DND-41 (cell line): ENCODE measurements around the gene ATP5F1A.

Experiments
- CTCF ChIP-seq: IDR thresholded peaks from 2 replicates; pipeline ENCODE4 v1.5.1; 2012; ENCODE audit warnings: borderline replicate concordance, low read length, moderate library complexity, mild to moderate bottlenecking; ENCODE audit not compliant: poor library complexity, severe bottlenecking; ENCODE audit errors: extremely low read depth
- EZH2 ChIP-seq: IDR thresholded peaks from 3 replicates; pipeline ENCODE4 v1.6.1; 2012; ENCODE audit warnings: borderline replicate concordance, low read depth, mild to moderate bottlenecking, moderate library complexity, low read length, inconsistent platforms; ENCODE audit not compliant: severe bottlenecking

GRCh38 chr18:46109386-46109785 lies 11.3 kb upstream of the ATP5F1A start:
- no peak for TF ChIP-seq CTCF
- no peak for TF ChIP-seq EZH2
